ENCODE data around the gene MSANTD1.

MSANTD1 gene

GRCh38 chr4:3202836-3203820, 45.8 kb upstream of the MSANTD1 start:
- H3K4me3 ChIP-seq (ENCODE audit: low read depth in 1 of 2, low read length in 1 of 2), result no peak overlapping the region
- H3K27ac ChIP-seq, result no peak overlapping the region
- peaks cover 41% of the 10 kb centered on the region for H3K36me3 ChIP-seq

GRCh38 chr4:3203971-3204431, 45.0 kb upstream of the MSANTD1 start:
- Histone ChIP-seq H3K27ac (no peak overlapping the region), H3K4me1 (ENCODE audit: control insufficient read depth in 1 of 2, insufficient read depth in 1 of 2, low read depth in 1 of 2, low read length in 1 of 2) (peaks cover 5 to 21% of the 10 kb centered on the region in 2 experiments), H3K27me3 (no peaks in the 10 kb centered on the region), H3K36me3 (peaks cover 42% of the 10 kb centered on the region), H3K9me3 (no peaks in the 10 kb centered on the region), H3K4me3 (ENCODE audit: low read depth in 1 of 2, low read length in 1 of 2) (no peak overlapping the region)
- no peak for TF ChIP-seq CTCF (IDR thresholded peaks at IDR 0.05)

More at GRCh38 chr4:3202836-3203820, 45.8 kb upstream of the MSANTD1 start:
- no peaks in the 10 kb centered on the region for H3K27me3 ChIP-seq
- no peaks in the 10 kb centered on the region for H3K9me3 ChIP-seq
- no peak for TF ChIP-seq CTCF (IDR thresholded peaks at IDR 0.05)
- peaks cover 5 to 21% of the 10 kb centered on the region in 2 experiments for H3K4me1 ChIP-seq (ENCODE audit: control insufficient read depth in 1 of 2, insufficient read depth in 1 of 2, low read depth in 1 of 2, low read length in 1 of 2)

- H3K36me3 ChIP-seq, result peaks cover 44% of the 10 kb centered on the region
- no peaks in the 10 kb centered on the region for H3K9me3 ChIP-seq
Measured at GRCh38 chr4:3205995-3206394, 43.0 kb upstream of the MSANTD1 start.

GRCh38 chr4:3206439-3207100, 42.4 kb upstream of the MSANTD1 start:
- H3K27ac ChIP-seq, result no peak overlapping the region
- H3K4me3 ChIP-seq (ENCODE audit: low read depth in 1 of 2, low read length in 1 of 2), result no peak overlapping the region
- no peaks in the 10 kb centered on the region for H3K27me3 ChIP-seq
- H3K4me1 ChIP-seq (ENCODE audit: control insufficient read depth in 1 of 2, insufficient read depth in 1 of 2, low read depth in 1 of 2, low read length in 1 of 2), result peaks cover 5 to 21% of the 10 kb centered on the region in 2 experiments
- no peak for TF ChIP-seq CTCF (IDR thresholded peaks at IDR 0.05)
- H3K36me3 ChIP-seq, result peaks cover 44% of the 10 kb centered on the region
- no peaks in the 10 kb centered on the region for H3K9me3 ChIP-seq

More at GRCh38 chr4:3205995-3206394, 43.0 kb upstream of the MSANTD1 start:
- no peak overlapping the region for H3K27ac ChIP-seq
- no peak for TF ChIP-seq CTCF (IDR thresholded peaks at IDR 0.05)
- peaks cover 5 to 21% of the 10 kb centered on the region in 2 experiments for H3K4me1 ChIP-seq (ENCODE audit: control insufficient read depth in 1 of 2, insufficient read depth in 1 of 2, low read depth in 1 of 2, low read length in 1 of 2)
- no peak overlapping the region for H3K4me3 ChIP-seq (ENCODE audit: low read depth in 1 of 2, low read length in 1 of 2)
- no peaks in the 10 kb centered on the region for H3K27me3 ChIP-seq

DNA sequence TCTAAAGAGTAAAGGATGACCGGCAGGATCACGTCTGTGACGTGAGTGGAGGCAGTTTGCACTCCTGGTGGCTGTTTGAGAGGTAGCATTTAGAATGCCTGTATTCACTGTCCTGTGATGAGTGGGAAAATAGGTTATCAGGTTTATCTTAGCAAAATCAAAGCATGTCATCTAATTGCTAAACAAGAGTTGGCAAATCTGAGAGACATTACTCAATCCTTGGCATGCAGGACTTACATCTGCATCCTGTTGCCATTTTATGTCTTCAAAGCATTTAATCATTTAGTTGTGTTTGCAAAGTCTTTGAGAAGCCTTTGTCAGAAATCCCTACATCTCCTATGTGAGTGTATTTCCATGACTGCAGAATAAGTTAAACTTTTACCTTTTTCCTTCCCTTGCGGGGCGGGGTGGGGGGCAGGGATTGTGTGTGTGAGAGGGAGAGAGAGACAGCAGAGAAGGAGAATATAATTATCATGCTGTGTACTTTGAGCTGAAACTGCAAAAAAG, 41.4 kb upstream of the MSANTD1 start:
- H3K27ac ChIP-seq, result no peak overlapping the region
- H3K4me3 ChIP-seq (ENCODE audit: low read depth in 1 of 2, low read length in 1 of 2), result no peak overlapping the region
- H3K36me3 ChIP-seq, result peaks cover 54% of the 10 kb centered on the region
- H3K9me3 ChIP-seq, result no peaks in the 10 kb centered on the region
- H3K4me1 ChIP-seq (ENCODE audit: control insufficient read depth in 1 of 2, insufficient read depth in 1 of 2, low read depth in 1 of 2, low read length in 1 of 2), result peaks cover under 1 to 16% of the 10 kb centered on the region in 2 experiments
- H3K27me3 ChIP-seq, result no peaks in the 10 kb centered on the region
- no peak for TF ChIP-seq CTCF (IDR thresholded peaks at IDR 0.05)

Data from neutrophil (primary cell).